Activated T-cell treated with anti-CD3 and anti-CD28 coated beads for 4 hours (primary cell): ENCODE data around the gene TMEM88.
A peak's percentile ranks its signal among the peaks of the same experiment; 100 is the strongest.

ENCODE experiments used
- DNase-seq: peaks from one replicate; pipeline ENCODE4 v3.0.0-alpha.2; 2020

The TMEM88 gene

GRCh38 chr17:7886227-7887037 lies 31.6 kb downstream of the TMEM88 start:
- DNase-seq: peak; percentile 29

DNA sequence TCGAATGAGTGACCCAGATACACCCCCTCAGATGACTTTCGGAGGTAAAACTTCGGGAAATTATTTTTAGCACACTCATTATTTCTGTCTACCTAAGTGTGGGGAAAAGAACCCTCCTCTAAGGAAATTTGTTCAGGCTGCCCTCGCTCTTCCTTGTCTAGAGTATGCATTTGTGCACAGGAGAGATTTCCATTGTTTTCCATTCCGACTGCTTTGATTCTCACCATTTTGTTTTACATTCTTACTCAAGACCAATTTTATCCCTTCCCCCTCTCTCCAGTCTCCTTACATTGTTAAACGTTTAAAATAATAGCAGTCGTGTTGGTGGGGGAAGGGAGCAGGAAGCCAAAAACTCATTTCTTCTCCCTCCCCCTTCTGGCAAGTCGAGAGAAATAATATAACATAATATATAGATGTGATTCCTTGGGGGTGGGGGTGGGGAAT lies 32.2 kb downstream of the TMEM88 start:
- DNase-seq: no peak

DNA sequence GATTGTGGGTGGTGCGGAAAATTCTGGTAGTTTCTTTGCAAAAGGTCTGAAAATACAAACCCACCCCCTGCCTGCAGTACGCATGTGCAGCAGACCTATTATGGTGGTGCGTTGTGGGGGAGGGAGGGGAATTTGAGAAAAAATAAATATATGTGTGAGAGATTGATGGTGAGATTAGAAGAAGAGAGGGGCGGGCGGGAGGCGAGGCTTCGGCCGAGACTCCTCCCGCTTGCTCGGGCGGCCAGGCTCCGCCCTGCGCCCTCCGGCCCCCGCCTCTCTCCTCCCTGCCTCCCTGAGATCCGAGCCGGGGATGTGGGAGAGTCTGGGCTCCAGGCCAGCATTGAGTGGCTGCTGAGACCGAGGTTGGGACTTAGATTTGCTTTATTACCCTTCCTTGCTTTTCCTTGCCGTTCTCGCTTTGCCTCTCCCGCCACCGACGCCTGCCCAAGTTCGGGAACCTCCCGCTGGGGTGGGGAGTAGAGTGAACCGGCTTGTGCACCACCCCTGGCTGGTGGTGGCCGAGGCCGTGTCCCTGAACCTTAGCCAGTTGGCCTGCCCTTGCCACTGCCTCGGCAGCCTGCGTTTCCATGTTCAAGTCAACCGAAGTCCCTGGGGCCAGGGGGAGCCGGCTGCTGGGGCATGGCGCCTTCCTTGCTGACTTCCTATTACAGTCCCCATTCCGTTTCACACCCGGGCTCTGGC lies 32.8 kb downstream of the TMEM88 start:
- DNase-seq: peak; percentile 90

- peak; percentile 30 for DNase-seq
Measured at GRCh38 chr17:7888184-7888920, 33.5 kb downstream of the TMEM88 start, which contains the start of gene CHD3. TSS of gene CHD3 (plus strand) at chr17:7888789. CDS start at chr17:7889001, 212 bp downstream.

GRCh38 chr17:7889166-7889955 lies 34.5 kb downstream of the TMEM88 start:
- DNase-seq: no peak

DNA sequence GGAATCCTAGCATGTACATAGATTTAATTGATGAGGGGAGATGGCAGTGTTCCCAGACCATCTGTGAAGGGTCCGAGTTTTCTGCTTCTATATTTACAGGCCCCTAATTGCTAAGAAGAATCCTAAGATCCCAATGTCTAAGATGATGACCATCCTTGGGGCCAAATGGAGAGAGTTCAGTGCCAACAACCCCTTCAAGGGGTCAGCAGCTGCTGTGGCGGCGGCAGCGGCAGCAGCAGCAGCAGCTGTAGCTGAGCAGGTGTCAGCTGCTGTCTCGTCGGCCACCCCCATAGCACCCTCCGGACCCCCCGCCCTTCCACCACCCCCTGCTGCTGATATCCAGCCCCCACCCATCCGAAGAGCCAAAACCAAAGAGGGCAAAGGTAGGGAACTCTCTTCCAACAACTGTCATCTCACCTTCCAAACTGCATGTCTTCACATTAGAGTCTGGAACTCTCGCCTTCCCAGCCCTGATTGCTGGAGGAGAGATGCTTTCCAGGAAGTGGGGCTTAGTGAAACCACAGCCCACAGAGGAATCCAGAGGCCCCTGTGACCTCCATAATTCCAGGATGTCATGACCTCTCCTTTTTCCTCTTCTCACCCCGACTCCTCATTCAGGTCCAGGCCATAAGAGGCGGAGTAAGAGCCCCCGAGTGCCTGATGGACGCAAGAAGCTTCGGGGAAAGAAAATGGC lies 38.5 kb downstream of the TMEM88 start:
- no peak for DNase-seq

DNA sequence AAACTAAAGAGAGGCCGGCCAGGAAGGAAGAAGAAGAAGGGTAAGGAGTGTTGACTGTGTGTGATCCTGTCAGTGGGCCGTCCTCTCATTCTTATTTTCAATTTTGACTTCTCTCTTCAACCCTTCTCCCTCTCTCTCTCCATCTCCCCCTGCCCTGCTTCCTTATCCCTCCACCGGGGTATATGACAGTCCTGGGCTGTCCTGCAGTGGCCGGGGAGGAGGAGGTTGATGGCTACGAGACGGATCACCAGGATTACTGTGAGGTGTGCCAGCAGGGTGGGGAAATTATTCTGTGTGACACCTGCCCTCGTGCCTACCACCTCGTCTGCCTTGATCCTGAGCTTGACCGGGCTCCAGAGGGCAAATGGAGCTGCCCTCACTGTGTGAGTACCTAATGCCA lies 39.4 kb downstream of the TMEM88 start:
- no peak for DNase-seq

DNA sequence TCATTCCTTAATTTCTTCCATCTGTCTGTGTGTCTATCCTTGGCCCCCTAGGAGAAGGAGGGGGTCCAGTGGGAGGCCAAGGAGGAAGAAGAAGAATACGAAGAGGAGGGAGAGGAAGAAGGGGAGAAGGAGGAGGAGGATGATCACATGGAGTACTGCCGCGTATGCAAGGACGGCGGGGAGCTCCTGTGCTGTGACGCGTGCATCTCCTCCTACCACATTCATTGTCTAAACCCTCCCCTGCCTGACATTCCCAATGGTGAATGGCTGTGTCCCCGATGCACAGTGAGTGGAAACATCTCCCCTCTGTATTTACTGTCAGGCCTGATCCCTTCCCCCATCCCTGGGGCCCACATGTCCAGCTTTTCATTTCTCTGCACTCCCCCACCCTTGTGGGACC lies 40.0 kb downstream of the TMEM88 start:
- no peak for DNase-seq

DNA sequence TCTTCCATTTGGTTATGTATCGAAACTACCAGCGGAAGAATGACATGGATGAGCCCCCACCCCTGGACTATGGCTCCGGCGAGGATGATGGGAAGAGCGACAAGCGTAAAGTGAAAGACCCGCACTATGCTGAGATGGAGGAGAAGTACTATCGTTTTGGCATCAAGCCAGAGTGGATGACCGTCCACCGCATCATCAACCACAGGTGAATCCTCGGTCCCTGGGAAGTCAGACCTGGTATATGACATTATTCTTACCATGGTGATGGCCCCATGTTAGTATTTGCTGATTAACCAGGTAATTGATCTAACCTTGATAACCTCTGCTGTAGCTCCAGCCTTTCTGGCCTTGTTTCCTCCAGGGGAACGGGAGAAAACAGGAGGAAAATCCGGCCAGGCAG lies 42.2 kb downstream of the TMEM88 start:
- no peak for DNase-seq

DNA sequence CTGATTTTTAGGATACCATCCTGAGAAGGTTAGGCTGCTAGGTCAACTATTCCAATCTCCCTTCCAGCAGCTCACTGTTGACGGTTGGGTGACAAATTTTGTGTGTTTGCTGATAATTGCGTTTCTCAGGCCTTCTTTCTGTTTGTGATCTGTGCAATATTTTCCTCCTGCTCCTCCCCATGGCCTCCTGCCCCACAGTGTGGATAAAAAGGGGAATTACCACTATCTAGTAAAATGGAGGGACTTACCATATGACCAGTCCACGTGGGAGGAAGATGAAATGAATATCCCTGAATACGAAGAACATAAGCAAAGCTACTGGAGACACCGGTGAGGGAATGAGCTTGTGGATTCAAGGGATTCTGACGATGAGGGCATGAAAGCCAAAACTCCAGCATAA lies 42.9 kb downstream of the TMEM88 start:
- no peak for DNase-seq

GRCh38 chr17:7903154-7904103 lies 48.6 kb downstream of the TMEM88 start:
- DNase-seq: no peak
